Ovary (tissue), 3 donors: ENCODE data around the gene NFIB.

Experiments
- EP300 ChIP-seq: sonication (generic); formaldehyde crosslinking; IDR thresholded peaks from one replicate; pipeline ENCODE4 v1.6.1; 2017; ENCODE audit warnings: antibody characterized with exemption
- TF ChIP-seq, protein P1 (sequence below), 3 donors: fragments of 450-650 bp in 2 of 3; fragments of 200-600 bp in 1 of 3; IDR thresholded peaks; one replicate each; pipeline versions ENCODE4 v1.5.1 to v1.8.0; 2016 to 2022; ENCODE audit warnings: antibody characterized with exemption in 3 of 3, mild to moderate bottlenecking in 1 of 3
- donor health status: DM: no; HTN: no; CAD: no.

- TF ChIP-seq, protein P1, sequence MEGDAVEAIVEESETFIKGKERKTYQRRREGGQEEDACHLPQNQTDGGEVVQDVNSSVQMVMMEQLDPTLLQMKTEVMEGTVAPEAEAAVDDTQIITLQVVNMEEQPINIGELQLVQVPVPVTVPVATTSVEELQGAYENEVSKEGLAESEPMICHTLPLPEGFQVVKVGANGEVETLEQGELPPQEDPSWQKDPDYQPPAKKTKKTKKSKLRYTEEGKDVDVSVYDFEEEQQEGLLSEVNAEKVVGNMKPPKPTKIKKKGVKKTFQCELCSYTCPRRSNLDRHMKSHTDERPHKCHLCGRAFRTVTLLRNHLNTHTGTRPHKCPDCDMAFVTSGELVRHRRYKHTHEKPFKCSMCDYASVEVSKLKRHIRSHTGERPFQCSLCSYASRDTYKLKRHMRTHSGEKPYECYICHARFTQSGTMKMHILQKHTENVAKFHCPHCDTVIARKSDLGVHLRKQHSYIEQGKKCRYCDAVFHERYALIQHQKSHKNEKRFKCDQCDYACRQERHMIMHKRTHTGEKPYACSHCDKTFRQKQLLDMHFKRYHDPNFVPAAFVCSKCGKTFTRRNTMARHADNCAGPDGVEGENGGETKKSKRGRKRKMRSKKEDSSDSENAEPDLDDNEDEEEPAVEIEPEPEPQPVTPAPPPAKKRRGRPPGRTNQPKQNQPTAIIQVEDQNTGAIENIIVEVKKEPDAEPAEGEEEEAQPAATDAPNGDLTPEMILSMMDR (IDR thresholded peaks at IDR 0.05), result no peak
- TF ChIP-seq EP300, result no peak
Measured at GRCh38 chr9:14061936-14062585, 251.9 kb downstream of the NFIB start.
